NCI-H82 treated with DMSO at 0.1 percent for 48 hours (cell line): ENCODE measurements around the gene IL9R.
"Not testable (repeated sequence)": the region's sequence is repeated elsewhere in the genome, so short reads cannot be mapped to it uniquely, and the experiment has no call there.

ENCODE experiments used
- DNase-seq: peaks from one replicate; lab custom pipeline; 2025; ENCODE audit not compliant: unreplicated experiment; lab: John Stamatoyannopoulos, UW

The IL9R gene, protein sequence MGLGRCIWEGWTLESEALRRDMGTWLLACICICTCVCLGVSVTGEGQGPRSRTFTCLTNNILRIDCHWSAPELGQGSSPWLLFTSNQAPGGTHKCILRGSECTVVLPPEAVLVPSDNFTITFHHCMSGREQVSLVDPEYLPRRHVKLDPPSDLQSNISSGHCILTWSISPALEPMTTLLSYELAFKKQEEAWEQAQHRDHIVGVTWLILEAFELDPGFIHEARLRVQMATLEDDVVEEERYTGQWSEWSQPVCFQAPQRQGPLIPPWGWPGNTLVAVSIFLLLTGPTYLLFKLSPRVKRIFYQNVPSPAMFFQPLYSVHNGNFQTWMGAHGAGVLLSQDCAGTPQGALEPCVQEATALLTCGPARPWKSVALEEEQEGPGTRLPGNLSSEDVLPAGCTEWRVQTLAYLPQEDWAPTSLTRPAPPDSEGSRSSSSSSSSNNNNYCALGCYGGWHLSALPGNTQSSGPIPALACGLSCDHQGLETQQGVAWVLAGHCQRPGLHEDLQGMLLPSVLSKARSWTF

GRCh38 chrX:155997436-155997835, at the start of gene IL9R:
Gene IL9R (plus strand): TSS chrX:155997696. CDS start chrX:155997760, 64 bp downstream.
- DNase-seq: no peak

GRCh38 chrX:155949098-155949497, 48.4 kb upstream of the IL9R start:
- no peak for DNase-seq

DNA sequence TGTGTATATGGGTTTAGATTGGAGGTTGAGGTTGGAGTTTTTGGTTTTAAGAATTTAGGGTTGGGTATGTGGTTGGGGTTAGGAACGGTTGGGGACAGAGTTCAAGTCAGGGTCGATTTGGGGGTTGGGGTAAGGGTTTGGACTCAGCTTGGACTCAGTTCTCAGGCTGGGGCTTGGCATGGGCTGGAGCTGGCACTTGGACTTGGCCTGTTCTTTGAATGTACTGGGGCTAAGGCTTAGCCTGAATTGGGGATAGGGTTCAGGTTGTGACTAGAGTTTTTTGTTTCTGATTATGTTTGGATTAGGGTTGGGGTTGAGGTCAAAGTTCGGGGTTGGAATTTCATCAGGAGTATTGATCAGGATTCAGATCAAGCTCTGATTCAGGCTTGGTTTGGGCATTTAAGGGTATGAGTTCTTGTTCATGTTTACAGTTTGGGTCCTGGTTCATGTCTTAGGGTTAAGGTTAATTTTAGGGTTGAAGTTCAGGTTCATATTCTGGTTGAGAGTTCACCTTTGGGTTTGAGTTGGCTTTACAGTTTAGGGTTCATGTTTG, 46.2 kb upstream of the IL9R start:
- DNase-seq: no peak

DNA sequence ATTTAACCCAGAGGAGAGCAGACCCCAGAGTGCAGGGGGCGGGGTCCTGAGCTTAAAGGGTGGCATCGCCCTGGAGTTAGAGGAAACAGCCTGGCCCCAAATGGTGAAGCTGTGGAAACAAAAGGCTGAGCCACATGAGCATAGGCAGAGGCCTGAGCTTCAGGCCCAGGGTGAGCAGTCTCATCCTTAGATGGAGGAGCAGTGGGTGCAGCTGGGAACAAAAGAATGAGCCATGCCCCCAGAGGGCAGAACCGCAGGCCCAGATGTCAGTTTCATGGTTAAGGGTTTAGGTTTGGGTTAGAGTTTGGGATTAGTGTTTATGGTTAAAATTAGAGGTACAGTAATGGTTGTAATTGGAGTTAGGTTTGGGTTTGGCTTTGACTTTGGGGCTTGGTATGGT, 44.4 kb upstream of the IL9R start:
- DNase-seq: no peak

DNA sequence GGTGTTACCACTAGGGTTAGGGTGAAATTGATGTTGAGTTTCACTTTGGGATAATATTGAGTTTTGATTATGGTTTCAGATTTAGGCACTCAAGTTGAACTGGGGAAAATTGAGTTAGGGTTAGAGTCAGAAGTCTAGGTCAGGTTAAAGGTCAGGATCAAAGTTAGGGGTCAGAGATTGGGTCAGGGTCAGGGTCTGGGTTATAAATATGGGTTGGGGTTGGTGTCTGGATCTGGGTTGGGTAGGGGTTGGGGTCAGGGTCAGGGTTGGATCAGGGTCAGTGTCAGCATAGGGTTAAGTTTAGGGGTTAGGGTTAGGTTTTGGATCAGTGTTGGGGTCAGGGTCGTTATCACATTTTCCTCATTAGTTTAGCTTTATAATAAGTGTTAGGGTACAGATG, 42.7 kb upstream of the IL9R start:
- no peak for DNase-seq

DNA sequence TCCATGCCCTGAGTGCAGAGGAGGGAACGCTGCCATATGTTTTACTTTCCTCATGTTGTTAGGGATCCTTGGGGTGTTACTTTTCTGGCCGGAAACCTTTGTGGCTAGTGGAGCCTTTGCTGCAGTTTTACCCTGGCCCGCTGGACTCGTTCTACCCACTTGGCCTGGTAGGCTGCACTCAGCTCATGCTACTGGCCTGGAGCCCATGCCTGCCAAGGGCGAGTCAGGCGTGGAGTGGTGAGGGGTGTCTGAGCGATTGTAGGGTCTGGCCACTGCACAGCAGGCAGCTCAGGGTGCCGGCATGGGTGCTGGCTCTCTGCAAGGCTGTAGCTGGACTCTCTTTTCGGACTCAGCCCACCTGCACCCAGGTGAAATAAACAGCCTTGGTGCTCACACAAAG, 41.4 kb upstream of the IL9R start:
- no peak for DNase-seq

GRCh38 chrX:155956649-155957048, 40.8 kb upstream of the IL9R start:
- DNase-seq: no peak

DNA sequence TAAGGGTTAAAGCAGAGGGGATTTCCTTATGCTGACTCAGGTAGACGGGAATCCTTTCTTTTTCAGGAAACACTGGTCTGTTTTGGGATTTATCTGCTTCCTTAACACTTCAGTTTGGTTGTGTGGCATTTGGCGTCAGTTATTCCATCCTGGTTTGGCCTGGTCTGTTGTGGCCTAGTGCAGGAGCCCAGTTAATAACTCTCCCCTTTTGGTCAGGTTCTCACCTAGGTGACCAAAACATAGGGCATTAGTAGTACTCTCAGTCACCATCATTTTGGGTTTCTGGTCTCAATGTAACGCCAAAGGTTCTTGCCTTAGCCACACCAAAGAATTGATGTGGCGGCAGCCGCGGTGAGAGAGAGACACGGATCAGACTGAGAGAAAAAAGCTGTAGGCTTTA, 39.7 kb upstream of the IL9R start:
- DNase-seq: no peak

GRCh38 chrX:155959018-155959587, 38.4 kb upstream of the IL9R start:
- DNase-seq: no peak

DNA sequence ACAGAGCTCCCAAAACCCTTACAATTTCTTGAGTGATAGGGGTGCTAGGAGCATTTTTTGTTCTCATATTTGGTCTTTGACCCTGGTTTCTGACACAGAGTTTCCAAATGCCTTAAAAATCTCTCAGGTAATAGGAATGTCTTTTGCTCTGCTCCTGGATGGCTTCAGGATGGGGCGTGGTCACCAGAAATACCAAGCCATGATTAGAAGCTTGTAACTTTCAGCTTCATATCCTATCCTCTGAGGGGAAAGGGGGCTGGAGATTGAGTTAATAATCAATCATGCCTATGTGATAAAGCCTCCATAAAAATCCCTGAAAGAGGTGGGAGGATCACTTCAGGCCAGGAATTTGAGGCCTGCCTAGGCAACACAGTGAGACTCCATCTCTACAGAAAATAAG, 34.6 kb upstream of the IL9R start:
- no peak for DNase-seq

DNA sequence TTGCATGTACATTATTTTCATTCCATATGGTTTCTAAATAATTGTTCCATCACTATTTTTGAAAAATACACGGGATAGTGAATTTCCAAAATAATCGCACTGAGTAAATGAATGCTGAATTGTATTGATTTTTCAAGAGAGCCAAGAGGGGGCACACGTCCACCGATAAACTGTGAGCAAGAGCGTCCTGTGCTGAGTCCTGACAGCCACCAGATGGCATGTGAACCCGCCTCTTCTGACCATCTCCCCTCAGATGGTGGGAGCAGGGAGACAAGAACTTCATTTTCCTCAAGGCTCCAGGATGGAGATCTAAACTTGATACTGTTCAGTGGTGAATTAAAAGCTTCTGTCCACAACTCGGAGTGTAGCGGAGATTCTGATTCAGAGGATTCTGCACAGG, 30.6 kb upstream of the IL9R start:
- peak; percentile 36 for DNase-seq

- no peak for DNase-seq
Measured at GRCh38 chrX:155967653-155968325, 29.7 kb upstream of the IL9R start.

DNA sequence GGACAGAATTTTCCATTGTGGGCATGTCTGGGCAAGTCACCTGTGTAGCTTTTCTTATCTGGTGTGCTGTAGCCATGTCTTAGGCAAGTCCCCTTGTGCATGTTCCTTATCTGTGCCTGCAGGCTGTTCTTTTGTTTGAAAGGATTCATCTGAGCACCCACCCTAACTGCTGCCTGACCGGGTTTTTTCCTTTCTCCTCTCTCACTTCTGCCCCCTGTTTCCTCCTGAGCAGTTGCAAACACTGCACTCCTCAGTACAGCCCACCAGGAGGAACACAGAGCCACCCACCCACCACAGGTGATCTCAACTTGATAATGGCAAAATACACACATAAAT, 29.2 kb upstream of the IL9R start:
- no peak for DNase-seq

GRCh38 chrX:155968791-155969190, 28.7 kb upstream of the IL9R start:
- no peak for DNase-seq

DNA sequence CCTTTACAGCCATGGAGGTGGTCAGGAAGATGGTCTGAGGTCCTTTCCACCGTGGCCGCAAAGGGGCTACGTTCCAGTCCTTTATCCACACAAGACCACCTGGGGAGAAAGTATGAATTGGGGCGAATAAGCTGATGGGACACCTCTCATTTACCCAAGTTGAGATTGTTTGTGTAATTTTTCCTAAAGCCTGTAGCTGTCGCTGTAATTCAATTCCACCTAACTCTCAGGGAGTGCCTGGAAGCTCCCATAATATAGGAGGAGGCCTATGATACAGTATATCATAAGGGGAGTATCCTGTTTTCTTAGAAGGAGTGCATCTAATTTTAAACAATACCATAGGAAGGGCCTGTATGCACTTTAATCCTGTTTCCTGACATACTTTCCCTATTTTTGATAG, 25.8 kb upstream of the IL9R start:
- not testable (repeated sequence) for DNase-seq

DNA sequence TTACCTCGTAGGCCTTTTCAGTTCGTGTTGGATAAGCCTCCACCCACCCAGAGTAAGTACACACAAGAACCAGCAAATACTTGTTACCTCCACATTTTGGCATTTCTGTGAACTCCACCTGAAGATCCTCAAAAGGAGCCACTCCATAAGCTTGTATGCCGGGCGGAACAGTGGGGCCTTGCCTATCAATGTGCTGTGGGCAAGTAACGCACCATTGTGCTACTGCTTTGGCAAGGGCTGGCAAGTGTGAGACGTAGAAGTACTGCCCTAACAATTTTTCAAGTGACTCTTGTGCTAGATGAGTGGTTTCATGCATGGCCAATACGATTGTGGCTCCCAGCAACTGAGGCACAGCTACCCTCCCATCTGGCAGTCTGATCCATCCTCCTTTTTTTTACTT, 25.3 kb upstream of the IL9R start:
- DNase-seq: not testable (repeated sequence)

- DNase-seq: no peak
Measured at GRCh38 chrX:155983326-155983725, 14.2 kb upstream of the IL9R start.

GRCh38 chrX:155985208-155985607, 12.3 kb upstream of the IL9R start:
- no peak for DNase-seq

DNA sequence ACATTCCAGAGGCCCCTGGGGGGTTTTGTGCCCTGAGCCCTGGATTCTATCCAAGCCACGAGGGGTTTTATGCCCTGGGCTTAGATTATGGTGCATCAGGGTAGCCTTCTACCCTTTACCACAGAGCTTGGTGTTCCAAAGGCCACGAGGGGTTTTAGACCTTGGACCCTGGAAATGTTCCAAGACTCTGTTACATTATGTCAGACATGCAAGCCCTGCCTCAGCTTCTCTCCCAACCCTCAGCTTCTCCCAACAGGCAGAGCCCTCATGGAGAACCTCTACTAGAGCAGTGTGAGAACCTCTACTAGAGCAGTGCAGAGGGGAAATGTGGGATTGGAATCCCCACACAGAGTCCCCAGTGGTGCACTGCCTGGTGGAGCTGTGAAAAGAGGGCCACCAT, 10.5 kb upstream of the IL9R start:
- DNase-seq: not testable (repeated sequence)

GRCh38 chrX:155988859-155989258, 8.6 kb upstream of the IL9R start:
- DNase-seq: no peak

DNA sequence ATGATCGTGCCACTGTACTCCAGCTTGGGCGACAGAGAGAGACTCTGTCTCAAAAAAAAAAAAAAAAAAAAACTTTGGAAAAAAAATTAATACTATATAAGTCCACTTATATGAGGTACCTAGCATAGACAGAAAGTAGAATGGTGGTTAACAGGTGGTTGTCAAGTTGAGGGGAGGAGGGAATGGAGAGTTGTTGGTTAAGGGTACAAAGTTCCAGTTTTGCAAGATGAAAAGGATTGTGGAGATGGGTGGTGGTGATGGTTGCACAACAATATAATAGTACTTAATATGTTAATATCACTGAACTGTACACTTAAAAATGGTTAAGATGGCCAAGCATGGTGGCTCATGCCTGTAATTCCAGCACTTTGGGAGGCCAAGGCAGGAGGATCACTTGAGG, 4.1 kb upstream of the IL9R start:
- DNase-seq: no peak

- no peak for DNase-seq
Measured at GRCh38 chrX:155995321-155995875, 2.1 kb upstream of the IL9R start.
